ENCODE data around the gene GNG13.

The GNG13 gene

GRCh38 chr16:794091-794822 is 6.3 kb downstream of the GNG13 start:
- POLR2A ChIA-PET (ENCODE audit: low non-redundant PET), result no interaction called here
- TF ChIP-seq CTCF (conservative IDR thresholded peaks at IDR 0.05; ENCODE audit: low read depth), result no peak
- DNase-seq (ENCODE audit: low spot score), result no peak
- peak overlapping the region; percentile 36 for H3K27ac ChIP-seq
- CTCF ChIA-PET, result interaction anchor here (0.9 kb wide), 1 partner anchor 9 kb away, joined by 3 read pairs; no protein-coding TSS in a partner anchor

- CTCF ChIA-PET, result interaction anchor here (0.9 kb wide), 1 partner anchor 9 kb away, joined by 3 read pairs; no protein-coding TSS in a partner anchor
Observed at GRCh38 chr16:793414-793813, 7.1 kb downstream of the GNG13 start.

GRCh38 chr16:792221-792995 is 8.1 kb downstream of the GNG13 start:
- no peak overlapping the region for H3K27ac ChIP-seq
- TF ChIP-seq CTCF (conservative IDR thresholded peaks at IDR 0.05; ENCODE audit: low read depth), result no peak
- DNase-seq (ENCODE audit: low spot score), result no peak
- ChIA-PET CTCF (no interaction called here), POLR2A (ENCODE audit: low non-redundant PET) (no interaction called here)

More at GRCh38 chr16:793414-793813, 7.1 kb downstream of the GNG13 start:
- TF ChIP-seq CTCF (conservative IDR thresholded peaks at IDR 0.05; ENCODE audit: low read depth), result no peak
- POLR2A ChIA-PET (ENCODE audit: low non-redundant PET), result no interaction called here
- DNase-seq (ENCODE audit: low spot score), result no peak
- H3K27ac ChIP-seq, result peak overlapping the region; percentile 36

- no peak for DNase-seq (ENCODE audit: low spot score)
- no peak for TF ChIP-seq CTCF (conservative IDR thresholded peaks at IDR 0.05; ENCODE audit: low read depth)
- CTCF ChIA-PET, result no interaction called here
- POLR2A ChIA-PET (ENCODE audit: low non-redundant PET), result no interaction called here
- H3K27ac ChIP-seq, result no peak overlapping the region
Observed at GRCh38 chr16:791131-791530, 9.4 kb downstream of the GNG13 start.

GRCh38 chr16:790086-790485 is 10.4 kb downstream of the GNG13 start:
- POLR2A ChIA-PET (ENCODE audit: low non-redundant PET), result no interaction called here
- CTCF ChIA-PET, result no interaction called here
- no peak for TF ChIP-seq CTCF (conservative IDR thresholded peaks at IDR 0.05; ENCODE audit: low read depth)
- H3K27ac ChIP-seq, result no peak overlapping the region
- DNase-seq (ENCODE audit: low spot score), result no peak

- ChIA-PET CTCF (interaction anchor here (0.6 kb wide), 1 partner anchor 74 kb away, joined by 4 read pairs; no protein-coding TSS in a partner anchor), POLR2A (ENCODE audit: low non-redundant PET) (no interaction called here)
- no peak for TF ChIP-seq CTCF (conservative IDR thresholded peaks at IDR 0.05; ENCODE audit: low read depth)
- no peak for DNase-seq (ENCODE audit: low spot score)
- H3K27ac ChIP-seq, result peak overlapping the region; percentile 73
Observed at GRCh38 chr16:789191-789850, 11.2 kb downstream of the GNG13 start.
